H9 (cell line): ENCODE data around the gene INTS1. TPM values are rescaled to one million over a fixed set of nuclear protein-coding genes. Genes with fewer than 3 reads are reported as not detected.

ENCODE experiments used
- DNase-seq: peaks from one replicate; pipeline ENCODE4 v3.0.0-alpha.2; 2017
- H2AFZ ChIP-seq: one replicate; pipeline ENCODE4 v1.6.1; 2013; ENCODE audit warnings: mild to moderate bottlenecking, low read length, control low read depth, moderate library complexity
- H2AK5ac ChIP-seq: 2 replicates; pipeline ENCODE4 v1.6.1; 2013; ENCODE audit warnings: low read length, control low read depth, mixed read lengths; ENCODE audit not compliant: insufficient read length
- H2BK120ac ChIP-seq: one replicate; pipeline ENCODE4 v1.6.1; 2013; ENCODE audit warnings: low read depth, mild to moderate bottlenecking, low read length, control low read depth, inconsistent platforms; ENCODE audit not compliant: poor library complexity, severe bottlenecking
- H2BK12ac ChIP-seq: 2 replicates; pipeline ENCODE4 v1.6.1; 2013; ENCODE audit warnings: low read length, control low read depth, mixed read lengths, low read depth; ENCODE audit not compliant: insufficient read length
- H2BK15ac ChIP-seq: 2 replicates; pipeline ENCODE4 v1.6.1; 2013; ENCODE audit warnings: low read depth, low read length, control low read depth
- H2BK20ac ChIP-seq: one replicate; pipeline ENCODE4 v1.6.1; 2013; ENCODE audit warnings: low read depth, mild to moderate bottlenecking, low read length, control low read depth, inconsistent platforms; ENCODE audit not compliant: poor library complexity, severe bottlenecking
- H2BK5ac ChIP-seq: 2 replicates; pipeline ENCODE4 v1.6.1; 2013; ENCODE audit warnings: low read length, control low read depth, mixed read lengths; ENCODE audit not compliant: insufficient read length
- H3K14ac ChIP-seq: 2 replicates; pipeline ENCODE4 v1.6.1; 2013; ENCODE audit warnings: low read length, control low read depth; ENCODE audit not compliant: insufficient read depth
- H3K18ac ChIP-seq: 2 replicates; pipeline ENCODE4 v1.6.1; 2013; ENCODE audit warnings: low read depth, mild to moderate bottlenecking, mixed read lengths, low read length, control low read depth; ENCODE audit not compliant: insufficient read length
- H3K23ac ChIP-seq: 2 replicates; pipeline ENCODE4 v1.6.1; 2013; ENCODE audit warnings: low read length, control low read depth, mixed read lengths, low read depth; ENCODE audit not compliant: insufficient read length
- H3K23me2 ChIP-seq: 2 replicates; pipeline ENCODE4 v1.6.1; 2013; ENCODE audit warnings: low read depth, mild to moderate bottlenecking, mixed read lengths, low read length, control low read depth; ENCODE audit not compliant: insufficient read length, poor library complexity, severe bottlenecking
- H3K27ac ChIP-seq: 2 replicates; pipeline ENCODE4 v1.5.1; 2013; ENCODE audit warnings: low read length, control low read depth, mixed read lengths, low read depth; ENCODE audit not compliant: insufficient read length
- H3K27me3 ChIP-seq: 2 replicates; pipeline ENCODE4 v1.6.1; 2013; ENCODE audit warnings: low read length, control low read depth, inconsistent platforms; ENCODE audit not compliant: insufficient read depth
- H3K4ac ChIP-seq: 2 replicates; pipeline ENCODE4 v1.6.1; 2013; ENCODE audit warnings: low read depth, mild to moderate bottlenecking, control low read depth, inconsistent platforms, low read length, moderate library complexity
- H3K4me1 ChIP-seq: 2 replicates; pipeline ENCODE4 v1.6.1; 2013; ENCODE audit warnings: low read length, control low read depth, inconsistent platforms; ENCODE audit not compliant: insufficient read depth
- H3K4me2 ChIP-seq: 2 replicates; pipeline ENCODE4 v1.6.1; 2013; ENCODE audit warnings: low read length, control low read depth, mixed read lengths; ENCODE audit not compliant: insufficient read length, insufficient read depth
- H3K56ac ChIP-seq: 2 replicates; pipeline ENCODE4 v1.6.1; 2013; ENCODE audit warnings: low read depth, mild to moderate bottlenecking, mixed read lengths, low read length, control low read depth; ENCODE audit not compliant: insufficient read length
- H3K79me1 ChIP-seq: 2 replicates; pipeline ENCODE4 v1.6.1; 2013; ENCODE audit warnings: low read depth, mild to moderate bottlenecking, moderate library complexity, low read length, control low read depth, inconsistent platforms; ENCODE audit not compliant: insufficient read depth, poor library complexity, severe bottlenecking
- H3K79me2 ChIP-seq: 2 replicates; pipeline ENCODE4 v1.6.1; 2013; ENCODE audit warnings: low read length, control low read depth, inconsistent platforms; ENCODE audit not compliant: insufficient read depth
- H3K9ac ChIP-seq: 2 replicates; pipeline ENCODE4 v1.6.1; 2013; ENCODE audit warnings: low read length, control low read depth, mixed read lengths; ENCODE audit not compliant: insufficient read length; ENCODE audit errors: extremely low read depth
- H3K9me3 ChIP-seq: one replicate; pipeline ENCODE4 v1.6.1; 2013; ENCODE audit warnings: low read depth, low read length, inconsistent platforms; ENCODE audit not compliant: control insufficient read depth
- H3T11ph ChIP-seq: one replicate; pipeline ENCODE4 v1.6.1; 2013; ENCODE audit warnings: mild to moderate bottlenecking, low read length, control low read depth, inconsistent platforms
- H4K20me1 ChIP-seq: one replicate; pipeline ENCODE4 v1.6.1; 2013; ENCODE audit not compliant: control insufficient read depth, insufficient read length, insufficient read depth
- H4K5ac ChIP-seq: 2 replicates; pipeline ENCODE4 v1.6.1; 2013; ENCODE audit warnings: low read depth, mild to moderate bottlenecking, mixed read lengths, low read length, control low read depth; ENCODE audit not compliant: insufficient read length
- H4K8ac ChIP-seq: replicated peaks from 2 replicates; pipeline ENCODE4 v1.6.1; 2013; ENCODE audit warnings: low read length, control low read depth, mixed read lengths, low read depth; ENCODE audit not compliant: insufficient read length
- H4K91ac ChIP-seq: 2 replicates; pipeline ENCODE4 v1.6.1; 2013; ENCODE audit warnings: low read depth, mild to moderate bottlenecking, moderate library complexity, mixed read lengths, low read length, control low read depth; ENCODE audit not compliant: insufficient read length
- H3K27ac Mint-ChIP-seq, 3 experiments: 2 replicates in 2 of 3; 3 replicates in 1 of 3; pipeline ENCODE4 v1.8.0; 2020 to 2021; ENCODE audit warnings: mixed read lengths in 3 of 3, mild to moderate bottlenecking in 1 of 3, moderate library complexity in 1 of 3
- H3K27me3 Mint-ChIP-seq: 2 replicates; pipeline ENCODE4 v1.8.0; 2021; ENCODE audit warnings: low read depth, mild to moderate bottlenecking, moderate library complexity, mixed read lengths
- H3K36me3 Mint-ChIP-seq, 3 experiments: 2 replicates in 2 of 3; 3 replicates in 1 of 3; pipeline ENCODE4 v1.8.0; 2020 to 2021; ENCODE audit warnings: low read depth in 3 of 3, mixed read lengths in 3 of 3; ENCODE audit not compliant: insufficient read depth in 1 of 3
- H3K4me1 Mint-ChIP-seq, 2 experiments: 2 replicates each; pipeline ENCODE4 v1.8.0; 2020; ENCODE audit warnings: mixed read lengths in 2 of 2
- H3K4me3 Mint-ChIP-seq, 2 experiments: 2 replicates in 1 of 2; 3 replicates in 1 of 2; pipeline ENCODE4 v1.8.0; 2020 to 2021; ENCODE audit warnings: mild to moderate bottlenecking in 2 of 2, mixed read lengths in 2 of 2, moderate library complexity in 1 of 2
- H3K9me3 Mint-ChIP-seq, 2 experiments: 2 replicates in 1 of 2; 3 replicates in 1 of 2; pipeline ENCODE4 v1.8.0; 2020; ENCODE audit warnings: mild to moderate bottlenecking in 2 of 2, mixed read lengths in 2 of 2, moderate library complexity in 1 of 2
- CTCF ChIP-seq: fragments of 200-600 bp; sonication (generic); conservative IDR thresholded peaks from 3 replicates; pipeline ENCODE4 v1.8.0; 2021; ENCODE audit warnings: antibody characterized with exemption, mild to moderate bottlenecking
- WGBS: extraction: QIAGEN DNeasy Blood & Tissue Kit; methylation state at CpG from one replicate; pipeline ENCODE4 v1.1.7; 2013; ENCODE audit warnings: missing lambda C conversion rate, low lambda C conversion rate, mixed read lengths; ENCODE audit not compliant: insufficient read length; ENCODE audit errors: extremely low coverage; 5-methylcytosine and 5-hydroxymethylcytosine counted together
- total RNA-seq: library from RNA; stranded (reverse); gene quantifications from 2 replicates; pipeline ENCODE4 v1.2.1, GENCODE V29; 2021

INTS1 gene
- total RNA-seq, 1 experiment from 2014 or later = 133 TPM

- TF ChIP-seq CTCF = no peak
- Histone ChIP-seq H3K14ac (peak overlapping the region; percentile 91), H3K4me2 (no peak overlapping the region), H2BK15ac (no peak overlapping the region), H2BK5ac (no peak overlapping the region), H2BK12ac (peak overlapping the region; percentile 66), H3K27me3 (no peaks in the 10 kb centered on the region), H3K9ac (no peak overlapping the region), H3K18ac (peak overlapping the region; percentile 87), H4K20me1 (no peaks in the 10 kb centered on the region), H3K56ac (no peak overlapping the region), H3K23me2 (no peaks in the 10 kb centered on the region), H2AK5ac (no peak overlapping the region), H3K27ac (no peak overlapping the region), H3K4me1 (peaks cover 3% of the 10 kb centered on the region; the same call in 1 of the 2 replicates), H3K9me3 (no peaks in the 10 kb centered on the region), H3K4ac (no peak overlapping the region), H3K79me2 (peaks cover 7% of the 10 kb centered on the region; the same call in 1 of the 2 replicates), H3T11ph (no peak overlapping the region), H3K23ac (no peak overlapping the region), H4K91ac (peak overlapping the region; percentile 69), H3K79me1 (no peaks in the 10 kb centered on the region), H2BK20ac (no peak overlapping the region), H2AFZ (no peak overlapping the region), H4K5ac (no peak overlapping the region), H4K8ac (no peak overlapping the region), H2BK120ac (no peak overlapping the region)
- Mint-ChIP-seq H3K27ac (peak overlapping the region; percentile 72 to 96 (median 90); a peak in 5 of 7 replicates), H3K27me3 (no peaks in the 10 kb centered on the region), H3K9me3 (no peaks in the 10 kb centered on the region), H3K4me1 (peaks cover 22 to 23% of the 10 kb centered on the region in 2 experiments), H3K4me3 (peak overlapping the region in 1 of 2 experiments; percentile 34; a peak in 1 of 5 replicates), H3K36me3 (peaks cover 3 to 15% (median 6%) of the 10 kb centered on the region in 3 experiments; a peak in 4 of 7 replicates)
- DNase-seq = no peak
- WGBS = no CpG with 5 or more reads among the region's 56 CpGs
Measured at GRCh38 chr7:1537535-1538412, 33.6 kb upstream of the INTS1 start.
